GM12801 (cell line): Measurements from ENCODE around the gene ZFP57.

ENCODE experiments used
- CTCF ChIP-seq: IDR thresholded peaks from one replicate; pipeline ENCODE4 v1.5.1; 2011; ENCODE audit warnings: control low read depth; ENCODE audit not compliant: insufficient read length; ENCODE audit errors: extremely low read depth

ZFP57 gene

GRCh38 chr6:29680904-29681303 lies at the start of gene ZFP57:
TSS of gene ZFP57 (minus strand) at chr6:29681152. CDS start at chr6:29677003, 4,149 bp downstream.
- no peak for TF ChIP-seq CTCF

DNA sequence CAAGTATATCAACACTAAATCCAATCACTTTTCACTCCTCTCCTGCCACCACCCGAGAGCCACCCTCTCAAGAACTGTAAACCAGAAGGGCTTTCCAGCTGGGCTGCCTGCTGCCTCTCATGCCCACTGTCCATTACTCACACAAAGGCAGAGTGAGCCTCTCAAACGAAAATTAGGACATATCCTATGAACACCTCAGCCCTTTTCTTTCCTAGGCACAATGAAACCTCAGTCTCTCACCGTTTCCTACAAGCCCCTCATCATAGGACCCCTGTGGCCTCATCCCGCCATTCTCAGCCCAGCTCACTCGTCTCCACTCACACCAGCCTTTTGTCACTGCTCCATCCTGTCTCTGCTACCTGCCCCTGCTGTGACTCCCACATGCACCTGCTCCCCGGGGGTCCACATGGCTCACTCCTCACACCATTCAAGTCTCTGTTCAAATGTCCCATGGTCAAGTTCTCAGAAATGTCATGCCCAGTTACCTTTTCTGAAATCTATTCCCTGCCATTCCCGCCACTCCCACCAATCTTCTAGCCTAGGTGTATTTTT lies 49.7 kb upstream of the ZFP57 start:
- TF ChIP-seq CTCF = no peak

DNA sequence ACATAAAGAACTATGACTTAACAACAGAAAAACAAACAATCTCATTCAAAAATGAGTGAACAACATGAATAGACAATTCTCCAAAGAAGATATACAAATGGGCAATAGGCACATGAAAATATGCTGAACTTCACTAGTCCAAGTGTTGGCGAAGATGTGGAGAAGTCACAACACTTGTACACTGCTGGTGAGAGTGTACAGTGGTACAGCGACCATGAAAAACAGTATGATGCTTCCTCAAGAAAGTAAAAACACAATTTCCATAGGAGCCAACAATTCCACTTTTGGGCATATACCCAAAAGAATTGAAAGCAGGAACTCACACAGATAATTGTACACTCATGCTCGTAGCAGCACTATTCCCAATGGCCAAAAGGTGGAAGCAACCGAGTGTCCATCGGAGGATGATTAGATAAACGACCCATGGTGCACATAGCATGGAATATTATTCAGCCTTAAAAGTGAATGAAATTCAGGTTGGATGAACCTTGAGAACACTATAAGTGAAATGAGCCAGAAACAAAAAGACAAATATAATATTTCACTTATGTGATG lies 48.9 kb upstream of the ZFP57 start:
- TF ChIP-seq CTCF = no peak

DNA sequence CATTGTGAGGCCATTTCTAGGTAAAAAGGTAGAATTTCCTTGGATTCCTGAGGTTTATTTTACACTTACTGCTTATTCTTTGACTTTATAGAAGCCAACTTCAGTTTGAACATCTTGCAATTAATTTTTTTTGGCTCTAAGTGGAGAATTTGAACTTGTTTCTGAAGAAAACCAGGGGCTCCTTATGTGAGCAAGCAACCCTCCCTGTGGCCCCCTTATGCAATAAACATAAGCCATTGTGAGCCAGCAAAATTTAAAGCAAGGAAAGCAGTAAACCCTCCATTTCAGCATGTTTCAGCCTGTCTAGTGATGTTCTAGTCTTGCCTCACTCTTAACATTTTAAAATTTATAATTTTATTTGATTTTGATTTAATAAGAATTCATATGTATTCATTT lies 47.9 kb upstream of the ZFP57 start:
- TF ChIP-seq CTCF = no peak

DNA sequence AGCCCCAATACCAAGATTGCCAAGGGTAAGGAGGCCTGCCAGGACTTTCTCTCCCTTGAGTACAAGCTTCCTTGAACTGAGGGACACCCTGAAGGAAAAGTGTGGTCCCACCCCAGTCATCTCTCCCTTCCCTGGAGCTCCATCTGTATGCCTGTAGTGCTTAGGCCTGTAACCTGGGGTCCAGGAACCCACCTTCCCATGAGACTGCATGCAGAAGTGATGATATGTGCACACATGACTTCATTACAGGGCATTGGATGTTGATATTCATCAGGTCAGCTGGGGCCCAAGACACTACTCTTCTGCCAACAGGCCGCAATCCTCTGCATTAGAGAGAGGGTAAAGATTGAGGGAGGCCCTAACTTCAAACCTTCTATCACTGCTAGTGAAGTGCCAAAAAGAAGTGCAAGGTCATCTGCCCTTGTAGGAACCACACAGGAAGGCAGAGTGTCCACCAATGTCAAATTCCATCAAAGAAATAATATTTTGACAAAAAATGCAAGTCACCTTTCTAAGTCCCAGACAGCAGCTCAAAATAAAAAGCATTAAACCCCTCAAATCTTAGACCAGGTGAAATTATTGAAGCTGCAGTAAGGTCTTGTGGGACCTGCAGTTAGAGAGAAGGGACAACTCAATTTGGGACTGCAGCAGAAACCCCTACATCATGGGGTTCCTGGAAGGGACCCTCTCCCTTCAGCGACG lies 47.4 kb upstream of the ZFP57 start:
- no peak for TF ChIP-seq CTCF

- TF ChIP-seq CTCF = no peak
Observed at GRCh38 chr6:29727637-29728036, 46.7 kb upstream of the ZFP57 start.

DNA sequence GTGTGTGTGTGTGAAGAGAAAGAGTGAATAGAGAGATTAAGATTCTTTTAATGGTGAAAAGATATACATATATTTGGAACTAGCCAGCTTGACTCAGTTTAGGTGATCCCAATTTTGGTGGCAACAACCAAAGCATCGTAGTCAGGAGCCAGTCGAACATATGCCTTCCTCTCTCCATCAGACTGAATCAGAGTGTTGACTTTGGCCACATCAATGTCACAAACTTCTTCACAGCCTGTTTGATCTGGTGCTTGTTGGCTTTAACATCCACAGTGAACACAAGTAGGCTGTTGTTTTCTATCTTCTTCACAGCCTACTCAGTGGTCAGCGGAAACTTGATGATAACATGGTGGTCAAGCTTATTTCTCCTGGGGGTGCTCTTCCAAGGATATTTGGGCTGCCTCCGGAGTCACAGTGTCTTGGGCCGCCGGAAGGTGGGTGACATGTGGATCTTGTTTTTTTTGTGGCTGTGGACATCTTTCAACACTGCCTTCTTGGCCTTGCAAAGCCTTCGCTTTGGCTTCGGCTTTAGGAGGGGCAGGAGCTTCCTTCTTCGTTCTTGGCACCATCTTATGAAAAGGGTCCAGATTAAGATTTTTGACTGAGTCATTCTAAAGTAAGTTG lies 45.7 kb upstream of the ZFP57 start:
- TF ChIP-seq CTCF = no peak
